GM12891 (cell line): ENCODE data around the gene OCA2.

Experiments
- PAX5 ChIP-seq: IDR thresholded peaks from 2 replicates; pipeline ENCODE4 v1.6.1; 2011; ENCODE audit warnings: low read length, moderate library complexity, mild to moderate bottlenecking; ENCODE audit not compliant: insufficient read depth, severe bottlenecking
- POLR2A ChIP-seq: IDR thresholded peaks from 2 replicates; pipeline ENCODE4 v1.6.1; 2011; ENCODE audit warnings: low read depth, low read length, control low read depth
- POLR2AphosphoS5 ChIP-seq: IDR thresholded peaks from 2 replicates; pipeline ENCODE4 v1.6.1; 2011; ENCODE audit warnings: low read depth, low read length, control low read depth
- POU2F2 ChIP-seq: IDR thresholded peaks from 2 replicates; pipeline ENCODE4 v1.6.1; 2011; ENCODE audit warnings: low read depth, mild to moderate bottlenecking, control low read depth, low read length, moderate library complexity
- SPI1 ChIP-seq: IDR thresholded peaks from 2 replicates; pipeline ENCODE4 v1.6.1; 2011; ENCODE audit warnings: low read depth, low read length, control low read depth
- TAF1 ChIP-seq: IDR thresholded peaks from 2 replicates; pipeline ENCODE4 v1.6.1; 2011; ENCODE audit warnings: low read depth, low read length, control low read depth

- no peak for TF ChIP-seq POLR2AphosphoS5
- no peak for TF ChIP-seq POLR2A
- no peak for TF ChIP-seq TAF1
- no peak for TF ChIP-seq PAX5
- TF ChIP-seq SPI1: no peak
- no peak for TF ChIP-seq POU2F2
These were observed 30.2 kb upstream of the OCA2 start for GRCh38 chr15:28129231-28129848.
